Erythroblast (primary cell): ENCODE results near the gene KRT14.
"Not testable (repeated sequence)": the region's sequence is repeated elsewhere in the genome, so short reads cannot be mapped to it uniquely, and the experiment has no call there.

Experiments used
- DNase-seq, 2 experiments: peaks; one replicate each; lab custom pipeline; 2025; lab: John Stamatoyannopoulos, UW
- GATA1 ChIP-seq: IDR thresholded peaks from 2 replicates; pipeline ENCODE4 v1.6.1; 2011; ENCODE audit warnings: low read depth, mild to moderate bottlenecking, control low read depth, low read length, moderate library complexity
- POLR2A ChIP-seq: IDR thresholded peaks from 2 replicates; pipeline ENCODE4 v1.6.1; 2011; ENCODE audit warnings: mild to moderate bottlenecking, low read length

The KRT14 gene

GRCh38 chr17:41627316-41628072 lies 40.8 kb upstream of the KRT14 start:
- TF ChIP-seq GATA1 (no peak), POLR2A (no peak)
- no peak for DNase-seq

- DNase-seq: not testable (repeated sequence)
Measured at GRCh38 chr17:41626914-41627295, 40.2 kb upstream of the KRT14 start.

DNA sequence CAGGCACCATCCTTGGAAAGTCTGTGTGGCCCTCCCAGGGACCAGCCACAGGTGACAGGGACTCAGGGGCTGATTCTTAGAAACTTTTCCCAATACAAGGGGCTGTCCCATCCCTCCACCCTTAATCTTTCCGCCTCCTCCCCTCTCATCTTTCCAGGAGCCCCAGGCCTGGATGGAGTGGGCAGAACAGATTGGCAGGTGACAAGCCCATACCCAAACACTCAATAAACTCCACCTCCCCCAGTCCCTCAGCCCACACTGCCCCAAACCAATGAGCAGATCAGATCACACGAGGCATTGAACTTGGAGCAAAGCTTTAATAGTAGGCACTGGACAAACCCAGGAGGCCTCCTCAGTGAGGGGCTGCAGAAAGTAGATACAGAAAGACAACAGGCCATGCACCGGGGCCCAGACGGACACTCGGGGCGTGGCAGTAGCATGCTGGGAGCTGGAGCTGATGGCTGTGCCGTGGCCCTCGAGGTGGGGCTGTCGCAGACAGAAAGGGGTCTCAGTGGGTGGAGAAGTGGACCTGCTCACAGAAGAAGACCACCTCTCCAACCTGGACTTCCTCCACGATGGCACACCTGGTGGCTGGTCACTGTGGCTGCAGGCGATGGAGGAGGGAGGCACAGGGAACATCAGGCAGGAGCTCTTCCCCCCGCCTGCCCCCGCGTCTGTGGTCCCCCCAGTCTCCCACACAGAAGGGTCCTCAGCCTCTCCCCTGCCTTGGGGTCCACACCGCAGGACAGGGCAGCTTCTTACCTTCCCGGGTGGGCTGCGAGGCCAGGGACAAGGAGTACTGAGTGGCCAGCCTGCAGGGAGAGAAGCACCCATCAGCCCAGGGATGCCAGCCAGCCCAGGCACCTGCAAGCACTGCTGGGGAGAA lies 39.6 kb upstream of the KRT14 start:
- not testable (repeated sequence) for DNase-seq

DNA sequence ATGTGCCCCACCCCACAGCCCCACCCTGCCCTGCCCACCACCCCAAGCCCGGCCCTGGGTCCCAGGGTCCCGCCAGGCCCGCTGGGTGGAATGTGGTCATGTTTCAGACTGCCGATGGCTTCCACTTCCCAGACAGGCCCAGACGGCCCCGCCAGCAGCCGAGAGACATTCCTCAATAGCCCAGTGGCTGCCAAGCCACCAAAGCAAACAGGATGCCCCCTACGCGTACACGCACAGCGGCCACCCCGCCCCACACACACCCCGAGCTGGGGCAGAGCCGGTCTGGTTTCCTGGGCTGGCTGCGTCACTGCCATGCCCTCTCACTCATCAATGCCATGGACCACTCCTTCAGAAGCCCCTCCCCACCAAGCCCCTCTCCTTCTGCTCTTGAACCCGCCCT lies 38.9 kb upstream of the KRT14 start:
- no peak for DNase-seq
- TF ChIP-seq GATA1 (no peak), POLR2A (no peak)

GRCh38 chr17:41624208-41625101 lies 37.8 kb upstream of the KRT14 start, which contains the start of gene KRT17:
Gene KRT17 (minus strand): TSS chr17:41624575. CDS start chr17:41624509, 66 bp downstream.
- DNase-seq: no peak
- TF ChIP-seq POLR2A (no peak), GATA1 (no peak)

GRCh38 chr17:41623184-41623861 lies 36.6 kb upstream of the KRT14 start:
- DNase-seq: not testable (repeated sequence)

DNA sequence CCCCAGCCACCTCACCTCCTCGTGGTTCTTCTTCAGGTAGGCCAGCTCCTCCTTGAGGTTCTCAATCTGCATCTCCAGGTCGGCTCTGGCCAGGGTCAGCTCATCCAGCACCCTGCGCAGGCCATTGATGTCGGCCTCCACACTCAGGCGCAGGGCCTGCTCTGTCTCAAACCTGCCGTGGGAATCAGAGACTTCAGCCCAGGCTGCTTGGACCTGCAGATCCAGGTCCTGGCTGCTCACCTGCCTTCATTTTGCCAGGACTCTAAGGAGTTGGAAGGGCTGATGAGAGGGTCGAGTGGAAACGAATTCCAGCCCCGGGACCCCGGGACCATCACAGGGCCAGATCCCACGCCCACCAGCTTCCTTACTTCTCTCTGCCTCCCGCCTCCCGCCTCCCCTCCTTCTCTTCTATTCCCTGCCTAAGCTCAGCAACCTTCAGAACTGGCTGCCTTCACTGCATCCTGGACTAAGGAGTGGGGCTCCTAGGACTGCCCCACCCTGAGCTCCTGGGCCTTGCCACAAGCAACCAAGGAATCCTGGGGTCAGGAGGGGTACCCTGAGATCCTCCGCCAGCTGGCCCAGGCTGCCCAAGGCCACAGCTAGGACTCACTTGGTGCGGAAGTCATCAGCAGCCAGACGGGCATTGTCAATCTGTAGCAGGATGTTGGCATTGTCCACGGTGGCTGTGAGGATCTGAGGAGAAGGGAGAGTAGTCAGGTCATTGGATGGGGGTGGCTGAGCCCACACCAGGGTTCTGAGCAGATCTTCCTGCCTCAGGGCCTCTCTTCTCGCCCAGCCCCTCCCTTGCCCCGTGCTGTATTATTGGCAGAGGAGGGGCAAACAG lies 35.9 kb upstream of the KRT14 start:
- not testable (repeated sequence) for DNase-seq

DNA sequence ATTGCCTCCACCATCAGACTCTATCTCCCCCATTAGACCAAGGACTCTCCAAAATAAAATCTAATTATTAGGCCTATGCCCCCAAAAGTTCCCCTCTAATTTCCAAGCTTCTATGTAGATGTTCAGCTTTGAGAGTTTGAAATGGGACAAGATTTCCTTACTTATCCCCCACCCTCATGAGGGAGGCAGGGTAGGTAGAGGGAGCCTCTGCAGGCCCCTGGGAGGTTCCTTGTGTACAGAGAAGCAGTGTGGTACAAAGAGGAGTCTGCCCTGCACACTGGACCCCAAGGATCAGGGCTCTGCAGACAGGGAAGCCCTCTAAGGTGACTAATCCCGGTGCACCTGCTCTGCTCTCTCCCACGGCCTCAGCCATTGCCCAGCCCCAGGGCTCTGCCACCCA lies 35.2 kb upstream of the KRT14 start:
- no peak for DNase-seq
- TF ChIP-seq GATA1 (no peak), POLR2A (no peak)

DNA sequence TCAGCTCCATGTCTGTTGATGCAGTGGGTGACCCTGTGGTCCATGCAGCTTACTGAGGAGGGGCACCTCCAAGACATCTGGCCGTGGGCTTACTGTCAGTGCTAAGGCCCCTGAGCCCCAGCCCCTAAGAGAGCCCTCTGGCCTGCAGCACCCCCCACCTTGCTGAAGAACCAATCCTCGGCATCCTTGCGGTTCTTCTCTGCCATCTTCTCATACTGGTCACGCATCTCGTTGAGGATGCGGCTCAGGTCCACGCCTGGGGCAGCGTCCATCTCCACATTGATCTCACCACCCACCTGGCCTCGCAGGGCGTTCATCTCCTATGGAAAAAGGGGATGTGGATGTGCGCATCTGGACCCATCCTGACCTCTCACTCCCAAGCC lies 34.7 kb upstream of the KRT14 start:
- not testable (repeated sequence) for DNase-seq

- TF ChIP-seq POLR2A: no peak
- TF ChIP-seq GATA1: no peak
- DNase-seq: no peak
Measured at GRCh38 chr17:41620583-41621434, 34.1 kb upstream of the KRT14 start.

- not testable (repeated sequence) for DNase-seq
Measured at GRCh38 chr17:41619927-41620582, 33.4 kb upstream of the KRT14 start.
